ENCODE data around the gene KLRD1.
"Not testable (repeated sequence)": the region's sequence is repeated elsewhere in the genome, so short reads cannot be mapped to it uniquely, and the experiment has no call there.

Gene KLRD1

DNA sequence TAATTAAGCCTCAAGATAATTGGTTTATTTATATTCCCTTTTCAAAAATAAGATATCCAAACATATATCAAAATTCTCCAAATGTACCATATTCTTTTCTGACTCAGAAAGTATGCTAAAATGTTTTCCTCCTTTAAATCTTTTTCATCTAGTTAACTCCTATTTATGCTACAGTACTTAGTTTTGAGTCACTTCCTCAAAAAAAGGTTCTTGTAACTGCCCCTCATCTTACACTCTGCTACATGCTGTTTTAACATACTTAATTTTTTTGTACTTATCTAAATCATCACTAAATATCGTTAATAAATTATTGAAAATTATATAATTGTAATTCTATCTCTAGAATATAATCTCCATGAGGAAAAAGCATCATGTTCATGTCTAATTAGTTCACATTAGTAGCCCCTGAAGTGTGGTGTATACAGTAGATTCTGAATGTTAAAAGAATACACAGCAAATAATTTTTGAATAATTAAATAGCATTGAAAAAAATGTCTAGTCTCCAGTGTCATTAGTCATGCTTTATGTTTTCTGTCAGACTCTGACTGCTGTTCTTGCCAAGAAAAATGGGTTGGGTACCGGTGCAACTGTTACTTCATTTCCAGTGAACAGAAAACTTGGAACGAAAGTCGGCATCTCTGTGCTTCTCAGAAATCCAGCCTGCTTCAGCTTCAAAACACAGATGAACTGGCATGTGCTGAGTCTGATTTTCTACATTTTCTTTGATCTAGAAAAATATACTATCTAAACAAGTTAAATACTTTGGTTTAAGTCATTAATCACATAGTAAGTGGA lies 3.5 kb downstream of the KLRD1 start:
- H3K27ac Mint-ChIP-seq = no peak overlapping the region
- no peak for ATAC-seq
- no peak for DNase-seq
- no peak overlapping the region for H3K4me3 Mint-ChIP-seq
- H3K27me3 Mint-ChIP-seq = no peaks in the 10 kb centered on the region
- no peaks in the 10 kb centered on the region for H3K9me3 Mint-ChIP-seq
- peaks cover 29% of the 10 kb centered on the region for H3K4me1 Mint-ChIP-seq

- ATAC-seq = no peak
- DNase-seq = no peak
- Mint-ChIP-seq H3K9me3 (peaks cover 20 to 22% of the 10 kb centered on the region in 2 donors), H3K4me1 (peaks cover 60% of the 10 kb centered on the region), H3K27ac (peak overlapping the region in 1 of 2 donors; percentile 16), H3K27me3 (no peaks in the 10 kb centered on the region), H3K4me3 (no peak overlapping the region)
Measured at GRCh38 chr12:10319388-10319787, 11.7 kb downstream of the KLRD1 start.

GRCh38 chr12:10320643-10321042 lies 13.0 kb downstream of the KLRD1 start:
- peak overlapping the region; percentile 45 to 53 for H3K27ac Mint-ChIP-seq
- peak; percentile 31 to 40 for DNase-seq
- H3K9me3 Mint-ChIP-seq = peaks cover 22 to 29% of the 10 kb centered on the region in 2 donors
- peak overlapping the region in 1 of 2 donors; percentile 30 for H3K4me3 Mint-ChIP-seq
- no peaks in the 10 kb centered on the region for H3K27me3 Mint-ChIP-seq
- H3K4me1 Mint-ChIP-seq = peaks cover 61% of the 10 kb centered on the region
- peak; percentile 99 for ATAC-seq

DNA sequence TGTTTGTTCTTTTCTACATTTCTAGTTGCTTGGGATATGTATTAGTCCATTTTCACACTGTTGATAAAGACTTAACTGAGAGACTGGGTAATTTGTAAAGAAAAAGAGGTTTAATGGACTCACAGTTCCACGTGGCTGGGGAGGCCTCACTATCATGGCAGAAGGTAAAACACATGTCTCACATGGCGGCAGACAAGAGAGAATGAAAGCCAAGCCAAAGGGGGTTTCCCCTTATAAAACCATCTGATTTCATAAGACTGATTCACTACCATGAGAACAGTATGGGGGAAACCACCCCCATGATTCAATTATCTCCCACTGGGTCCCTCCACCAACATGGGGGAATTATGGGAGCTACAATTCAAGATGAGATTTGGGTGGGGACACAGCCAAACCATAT lies 21.0 kb downstream of the KLRD1 start:
- DNase-seq (peak in 1 of 2 donors; percentile 31), ATAC-seq (peak; percentile 57)
- Mint-ChIP-seq H3K4me1 (peaks cover 45% of the 10 kb centered on the region), H3K9me3 (peaks cover 27 to 47% of the 10 kb centered on the region in 2 donors), H3K27ac (peak overlapping the region in 1 of 2 donors; percentile 12)
- H3K27me3 Mint-ChIP-seq, H3K4me3 Mint-ChIP-seq: not testable (repeated sequence)

GRCh38 chr12:10331642-10332239 lies 24.1 kb downstream of the KLRD1 start:
- no peaks in the 10 kb centered on the region for H3K27me3 Mint-ChIP-seq
- peak overlapping the region in 1 of 2 donors; percentile 8 for H3K4me3 Mint-ChIP-seq
- H3K27ac Mint-ChIP-seq = peak overlapping the region in 1 of 2 donors; percentile 67
- H3K9me3 Mint-ChIP-seq = peaks cover 19 to 25% of the 10 kb centered on the region in 2 donors
- ATAC-seq (no peak), DNase-seq (no peak)
- H3K4me1 Mint-ChIP-seq = peaks cover 46% of the 10 kb centered on the region

DNA sequence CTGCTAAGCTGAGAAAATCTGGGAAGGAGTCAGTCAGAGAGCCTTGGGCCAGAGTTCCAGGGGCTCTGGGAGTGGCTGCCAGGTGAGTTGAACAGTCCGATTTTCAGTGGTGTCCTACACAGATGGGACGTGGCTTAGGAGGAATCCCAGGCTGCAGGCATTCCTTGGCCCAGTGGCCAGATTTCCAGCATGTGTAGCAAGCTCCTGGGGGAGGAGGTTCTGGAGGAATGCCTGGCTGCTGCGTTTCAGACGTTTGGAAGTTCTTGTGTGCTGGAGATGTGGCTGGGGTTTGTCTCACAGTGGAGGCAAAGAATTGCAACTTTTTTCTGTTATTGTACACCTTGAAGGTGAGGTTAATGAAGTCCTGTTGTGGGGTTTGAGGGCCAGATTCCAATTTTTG lies 28.5 kb downstream of the KLRD1 start:
- not testable (repeated sequence) for DNase-seq, H3K4me3 Mint-ChIP-seq, ATAC-seq, H3K27me3 Mint-ChIP-seq, H3K9me3 Mint-ChIP-seq
- H3K4me1 Mint-ChIP-seq = peaks cover 32% of the 10 kb centered on the region
- peak overlapping the region in 1 of 2 donors; percentile 12 for H3K27ac Mint-ChIP-seq

- Mint-ChIP-seq H3K4me1 (peaks cover 18% of the 10 kb centered on the region), H3K9me3 (peaks cover 10 to 14% of the 10 kb centered on the region in 2 donors)
- not testable (repeated sequence) for ATAC-seq, H3K27me3 Mint-ChIP-seq, H3K27ac Mint-ChIP-seq, H3K4me3 Mint-ChIP-seq, DNase-seq
Measured at GRCh38 chr12:10338470-10338869, 30.8 kb downstream of the KLRD1 start.

- no peak overlapping the region for H3K4me3 Mint-ChIP-seq
- no peak overlapping the region for H3K27ac Mint-ChIP-seq
- H3K27me3 Mint-ChIP-seq = no peaks in the 10 kb centered on the region
- ATAC-seq (no peak), DNase-seq (no peak)
- peaks cover 13% of the 10 kb centered on the region for H3K4me1 Mint-ChIP-seq
- peaks cover 17 to 20% of the 10 kb centered on the region in 2 donors for H3K9me3 Mint-ChIP-seq
Measured at GRCh38 chr12:10339053-10339840, 31.6 kb downstream of the KLRD1 start.

GRCh38 chr12:10340946-10341345 lies 33.3 kb downstream of the KLRD1 start:
- Mint-ChIP-seq H3K4me1 (peaks cover 12% of the 10 kb centered on the region), H3K9me3 (peaks cover 17 to 22% of the 10 kb centered on the region in 2 donors)
- not testable (repeated sequence) for H3K27me3 Mint-ChIP-seq, H3K4me3 Mint-ChIP-seq, DNase-seq, ATAC-seq, H3K27ac Mint-ChIP-seq

DNA sequence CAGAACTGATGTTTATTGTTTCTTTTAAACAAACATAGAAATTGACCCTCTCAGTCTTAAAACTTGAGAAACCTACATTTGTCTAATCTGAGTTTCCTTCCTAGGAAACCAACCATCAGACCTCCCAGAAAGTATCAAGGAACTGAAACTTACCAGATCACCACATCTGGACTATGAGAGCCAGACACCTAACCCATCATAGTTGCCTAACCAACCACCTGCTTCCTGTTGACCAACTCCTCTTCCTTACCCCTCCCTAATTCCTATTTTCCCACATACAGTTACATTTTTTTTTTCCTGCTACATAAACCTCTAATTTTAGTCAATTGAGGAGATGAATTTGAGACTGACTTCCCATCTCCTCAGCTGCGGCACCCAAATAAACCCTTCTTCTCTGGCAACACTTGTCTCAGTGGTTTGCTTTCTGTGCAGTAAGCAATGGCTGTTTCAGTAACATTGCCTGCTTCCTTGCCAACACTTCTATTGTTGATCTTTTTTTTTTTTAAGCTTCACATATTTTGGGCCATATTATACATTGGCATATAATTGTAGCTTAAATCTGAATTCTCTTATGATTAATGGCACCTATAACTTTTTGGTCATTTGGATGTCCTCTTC lies 34.3 kb downstream of the KLRD1 start:
- Mint-ChIP-seq H3K27ac (no peak overlapping the region), H3K27me3 (no peaks in the 10 kb centered on the region), H3K9me3 (peaks cover 18 to 23% of the 10 kb centered on the region in 2 donors), H3K4me3 (no peak overlapping the region), H3K4me1 (peaks cover 7% of the 10 kb centered on the region)
- no peak for ATAC-seq
- no peak for DNase-seq

DNA sequence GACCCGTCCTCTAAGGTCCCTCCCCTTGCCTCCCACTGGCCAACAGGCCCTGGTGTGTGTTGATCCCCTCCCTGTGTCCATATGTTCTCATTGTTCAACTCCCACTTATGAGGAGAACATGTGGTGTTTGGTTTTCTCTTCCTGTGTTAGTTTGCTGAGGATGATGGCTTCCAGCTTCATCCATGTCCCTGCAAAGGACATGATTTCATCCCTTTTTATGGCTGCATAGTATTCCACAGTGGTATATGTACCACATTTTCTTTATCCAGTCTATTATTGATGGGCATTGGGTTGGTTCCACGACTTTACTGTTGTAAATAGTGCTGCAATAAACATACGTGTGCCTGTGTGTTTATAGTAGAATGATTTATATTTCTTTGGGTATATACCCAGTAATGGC lies 43.8 kb downstream of the KLRD1 start:
- not testable (repeated sequence) for H3K27me3 Mint-ChIP-seq, DNase-seq, H3K4me3 Mint-ChIP-seq, H3K4me1 Mint-ChIP-seq, ATAC-seq, H3K27ac Mint-ChIP-seq
- H3K9me3 Mint-ChIP-seq = peaks cover 19 to 31% of the 10 kb centered on the region in 2 donors

- ATAC-seq = no peak
Measured at GRCh38 chr12:10354071-10354470, 46.4 kb downstream of the KLRD1 start.

DNA sequence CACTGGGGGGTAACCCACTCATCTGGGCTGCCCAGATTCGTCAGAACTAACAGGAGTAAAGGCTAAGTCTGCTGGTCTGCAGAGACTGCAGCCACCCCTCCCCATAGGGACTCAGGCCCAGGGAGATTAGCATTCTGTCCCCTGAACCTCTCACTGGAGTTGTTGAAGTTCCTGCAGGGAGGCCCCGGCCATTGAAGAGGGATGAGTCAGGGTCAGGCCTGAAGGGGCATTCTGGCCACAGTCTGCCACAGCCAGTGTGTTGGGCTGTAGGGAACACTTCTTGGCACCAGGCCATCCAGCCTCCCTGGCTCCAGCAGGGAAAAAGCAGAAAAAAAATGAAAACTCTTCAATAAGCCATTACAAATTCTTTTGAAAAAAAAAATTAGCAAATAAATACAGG lies 46.8 kb downstream of the KLRD1 start:
- Mint-ChIP-seq H3K9me3 (peaks cover 13 to 22% of the 10 kb centered on the region in 2 donors), H3K4me3 (no peak overlapping the region), H3K27ac (no peak overlapping the region), H3K27me3 (no peaks in the 10 kb centered on the region), H3K4me1 (peaks cover 22% of the 10 kb centered on the region)
- DNase-seq (no peak), ATAC-seq (no peak)

More at GRCh38 chr12:10354071-10354470, 46.4 kb downstream of the KLRD1 start:
- peaks cover 13 to 22% of the 10 kb centered on the region in 2 donors for H3K9me3 Mint-ChIP-seq
- peaks cover 17% of the 10 kb centered on the region for H3K4me1 Mint-ChIP-seq
- no peaks in the 10 kb centered on the region for H3K27me3 Mint-ChIP-seq
- DNase-seq = no peak
- H3K4me3 Mint-ChIP-seq = no peak overlapping the region
- H3K27ac Mint-ChIP-seq = no peak overlapping the region

DNA sequence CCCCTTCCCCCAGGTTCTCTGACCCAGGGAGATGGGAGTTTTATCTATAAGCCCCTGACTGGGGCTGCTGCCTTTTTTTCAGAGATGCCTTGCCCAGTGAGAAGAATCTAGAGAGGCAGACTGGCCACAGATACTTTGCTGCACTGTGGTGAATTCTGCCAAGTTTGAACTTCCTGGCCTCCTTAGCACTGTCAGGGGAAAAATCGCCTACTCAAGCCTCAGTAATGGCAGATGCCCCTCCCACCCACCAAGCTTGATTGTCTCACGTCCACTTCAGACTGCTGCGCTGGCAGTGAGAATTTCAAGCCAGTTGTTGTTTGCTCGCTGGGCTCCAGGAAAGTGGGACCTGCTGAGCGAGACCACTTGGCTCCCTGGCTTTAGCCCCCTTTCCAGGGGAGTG lies 50.5 kb downstream of the KLRD1 start:
- no peaks in the 10 kb centered on the region for H3K27me3 Mint-ChIP-seq
- ATAC-seq = no peak

GRCh38 chr12:10358969-10359368 lies 51.3 kb downstream of the KLRD1 start:
- ATAC-seq (no peak), DNase-seq (no peak)
- Mint-ChIP-seq H3K4me1 (peaks cover 42% of the 10 kb centered on the region), H3K27me3 (no peaks in the 10 kb centered on the region), H3K9me3 (no peaks in the 10 kb centered on the region), H3K4me3 (peak overlapping the region; percentile 17 to 27), H3K27ac (no peak overlapping the region)

More for the DNA sequence above, 50.5 kb downstream of the KLRD1 start:
- no peak for DNase-seq
- H3K9me3 Mint-ChIP-seq = peaks cover under 1 to 2% of the 10 kb centered on the region in 2 donors
- peak overlapping the region in 1 of 2 donors; percentile 12 for H3K27ac Mint-ChIP-seq
- H3K4me1 Mint-ChIP-seq = peaks cover 44% of the 10 kb centered on the region
- no peak overlapping the region for H3K4me3 Mint-ChIP-seq

Measured in stimulated activated naive CD8-positive, alpha-beta T cell treated with anti-CD3 and anti-CD28 coated beads, Interleukin-15, amount 100 ng/mL, for 72 hours (primary cell).